ENCODE measurements around the gene TXNL4B. TPM values are rescaled to one million over a fixed set of nuclear protein-coding genes. Genes with fewer than 3 reads are reported as not detected.

TXNL4B gene
- total and polyA plus RNA-seq, 9 of the 15 experiments (the other 6 are each of a cell fraction or from before 2014, with no cell fraction given) = 11.9 to 38.0 (median 22.3) TPM

DNA sequence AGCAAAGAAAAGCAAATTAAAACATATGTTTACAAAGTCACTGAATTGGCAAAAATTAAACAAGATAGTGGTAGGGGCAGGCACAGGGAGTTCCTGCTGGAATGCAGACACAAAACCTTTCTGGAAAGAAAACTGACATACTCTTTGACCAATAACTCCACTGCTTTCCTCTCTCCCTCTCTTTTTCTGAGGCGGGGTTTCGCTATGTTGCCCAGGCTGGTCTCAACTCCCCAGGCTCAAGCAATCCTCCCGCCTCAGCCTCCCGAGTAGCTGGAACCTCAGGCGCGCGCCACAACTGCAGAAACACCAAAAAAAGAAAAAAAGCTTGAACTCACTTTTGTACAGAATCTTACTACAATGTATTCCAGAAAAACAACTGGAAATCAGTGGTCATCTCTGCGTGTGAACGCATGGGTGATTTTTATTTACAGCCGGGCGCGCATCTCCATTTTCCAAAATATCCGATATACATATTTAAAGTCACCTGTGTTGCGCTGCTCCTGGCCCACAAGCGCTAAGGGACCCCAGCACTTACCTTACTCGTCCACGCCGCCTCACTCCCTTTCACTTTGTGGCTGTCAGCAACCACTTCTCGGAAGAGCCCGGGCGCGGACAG, 480 bp downstream of the TXNL4B start (continued):
- no peak for TF ChIP-seq MYC (IDR thresholded peaks at IDR 0.05; ENCODE audit: low read depth, low read length)
- 0 out of 2 replicates have a peak, but pooled peaks have one; percentile 23 for TF ChIP-seq MYC (CRISPR knock-in tag; IDR thresholded peaks at IDR 0.05; ENCODE audit: borderline replicate concordance, low read depth)
- no peak for TF ChIP-seq ETS2 (tag; IDR thresholded peaks at IDR 0.05; ENCODE audit: borderline replicate concordance, poor library complexity, severe bottlenecking)
- no peak for TF ChIP-seq RUNX1 (IDR thresholded peaks at IDR 0.05; ENCODE audit: low read depth)
- 0 out of 2 replicates have a peak, but pooled peaks have one; percentile 25 for TF ChIP-seq KAT7 (CRISPR knock-in tag; IDR thresholded peaks at IDR 0.05; ENCODE audit: borderline replicate concordance)
- TF ChIP-seq SLC30A9 (CRISPR knock-in tag; IDR thresholded peaks at IDR 0.05) = no peak
- TF ChIP-seq, protein P1, sequence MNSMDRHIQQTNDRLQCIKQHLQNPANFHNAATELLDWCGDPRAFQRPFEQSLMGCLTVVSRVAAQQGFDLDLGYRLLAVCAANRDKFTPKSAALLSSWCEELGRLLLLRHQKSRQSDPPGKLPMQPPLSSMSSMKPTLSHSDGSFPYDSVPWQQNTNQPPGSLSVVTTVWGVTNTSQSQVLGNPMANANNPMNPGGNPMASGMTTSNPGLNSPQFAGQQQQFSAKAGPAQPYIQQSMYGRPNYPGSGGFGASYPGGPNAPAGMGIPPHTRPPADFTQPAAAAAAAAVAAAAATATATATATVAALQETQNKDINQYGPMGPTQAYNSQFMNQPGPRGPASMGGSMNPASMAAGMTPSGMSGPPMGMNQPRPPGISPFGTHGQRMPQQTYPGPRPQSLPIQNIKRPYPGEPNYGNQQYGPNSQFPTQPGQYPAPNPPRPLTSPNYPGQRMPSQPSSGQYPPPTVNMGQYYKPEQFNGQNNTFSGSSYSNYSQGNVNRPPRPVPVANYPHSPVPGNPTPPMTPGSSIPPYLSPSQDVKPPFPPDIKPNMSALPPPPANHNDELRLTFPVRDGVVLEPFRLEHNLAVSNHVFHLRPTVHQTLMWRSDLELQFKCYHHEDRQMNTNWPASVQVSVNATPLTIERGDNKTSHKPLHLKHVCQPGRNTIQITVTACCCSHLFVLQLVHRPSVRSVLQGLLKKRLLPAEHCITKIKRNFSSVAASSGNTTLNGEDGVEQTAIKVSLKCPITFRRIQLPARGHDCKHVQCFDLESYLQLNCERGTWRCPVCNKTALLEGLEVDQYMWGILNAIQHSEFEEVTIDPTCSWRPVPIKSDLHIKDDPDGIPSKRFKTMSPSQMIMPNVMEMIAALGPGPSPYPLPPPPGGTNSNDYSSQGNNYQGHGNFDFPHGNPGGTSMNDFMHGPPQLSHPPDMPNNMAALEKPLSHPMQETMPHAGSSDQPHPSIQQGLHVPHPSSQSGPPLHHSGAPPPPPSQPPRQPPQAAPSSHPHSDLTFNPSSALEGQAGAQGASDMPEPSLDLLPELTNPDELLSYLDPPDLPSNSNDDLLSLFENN (IDR thresholded peaks at IDR 0.05; ENCODE audit: low read depth in 2 of 2, low read length in 2 of 2) = no peak
- TF ChIP-seq LCOR (CRISPR knock-in tag; IDR thresholded peaks at IDR 0.05) = peak; percentile 18; the same call in 1 of the 2 replicates
- TF ChIP-seq GATAD2B (IDR thresholded peaks at IDR 0.05; ENCODE audit: borderline replicate concordance) = no peak
- TF ChIP-seq, protein P2, sequence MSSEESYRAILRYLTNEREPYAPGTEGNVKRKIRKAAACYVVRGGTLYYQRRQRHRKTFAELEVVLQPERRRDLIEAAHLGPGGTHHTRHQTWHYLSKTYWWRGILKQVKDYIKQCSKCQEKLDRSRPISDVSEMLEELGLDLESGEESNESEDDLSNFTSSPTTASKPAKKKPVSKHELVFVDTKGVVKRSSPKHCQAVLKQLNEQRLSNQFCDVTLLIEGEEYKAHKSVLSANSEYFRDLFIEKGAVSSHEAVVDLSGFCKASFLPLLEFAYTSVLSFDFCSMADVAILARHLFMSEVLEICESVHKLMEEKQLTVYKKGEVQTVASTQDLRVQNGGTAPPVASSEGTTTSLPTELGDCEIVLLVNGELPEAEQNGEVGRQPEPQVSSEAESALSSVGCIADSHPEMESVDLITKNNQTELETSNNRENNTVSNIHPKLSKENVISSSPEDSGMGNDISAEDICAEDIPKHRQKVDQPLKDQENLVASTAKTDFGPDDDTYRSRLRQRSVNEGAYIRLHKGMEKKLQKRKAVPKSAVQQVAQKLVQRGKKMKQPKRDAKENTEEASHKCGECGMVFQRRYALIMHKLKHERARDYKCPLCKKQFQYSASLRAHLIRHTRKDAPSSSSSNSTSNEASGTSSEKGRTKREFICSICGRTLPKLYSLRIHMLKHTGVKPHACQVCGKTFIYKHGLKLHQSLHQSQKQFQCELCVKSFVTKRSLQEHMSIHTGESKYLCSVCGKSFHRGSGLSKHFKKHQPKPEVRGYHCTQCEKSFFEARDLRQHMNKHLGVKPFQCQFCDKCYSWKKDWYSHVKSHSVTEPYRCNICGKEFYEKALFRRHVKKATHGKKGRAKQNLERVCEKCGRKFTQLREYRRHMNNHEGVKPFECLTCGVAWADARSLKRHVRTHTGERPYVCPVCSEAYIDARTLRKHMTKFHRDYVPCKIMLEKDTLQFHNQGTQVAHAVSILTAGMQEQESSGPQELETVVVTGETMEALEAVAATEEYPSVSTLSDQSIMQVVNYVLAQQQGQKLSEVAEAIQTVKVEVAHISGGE (CRISPR knock-in tag; IDR thresholded peaks at IDR 0.05) = no peak
